GM23248 (cell line): ENCODE measurements around the gene SET.

Experiments used
- EZH2 ChIP-seq: fragments of 200-600 bp; sonication (generic); IDR thresholded peaks from 2 replicates; pipeline ENCODE4 v1.6.1; 2018; ENCODE audit warnings: antibody characterized with exemption, mild to moderate bottlenecking; ENCODE audit not compliant: insufficient read depth, poor library complexity, severe bottlenecking
- EZH2phosphoT487 ChIP-seq: fragments of 200-600 bp; sonication (generic); IDR thresholded peaks from 2 replicates; pipeline ENCODE4 v1.6.1; 2018; ENCODE audit warnings: antibody characterized with exemption, moderate library complexity, mild to moderate bottlenecking, low read depth; ENCODE audit not compliant: insufficient read depth

DNA sequence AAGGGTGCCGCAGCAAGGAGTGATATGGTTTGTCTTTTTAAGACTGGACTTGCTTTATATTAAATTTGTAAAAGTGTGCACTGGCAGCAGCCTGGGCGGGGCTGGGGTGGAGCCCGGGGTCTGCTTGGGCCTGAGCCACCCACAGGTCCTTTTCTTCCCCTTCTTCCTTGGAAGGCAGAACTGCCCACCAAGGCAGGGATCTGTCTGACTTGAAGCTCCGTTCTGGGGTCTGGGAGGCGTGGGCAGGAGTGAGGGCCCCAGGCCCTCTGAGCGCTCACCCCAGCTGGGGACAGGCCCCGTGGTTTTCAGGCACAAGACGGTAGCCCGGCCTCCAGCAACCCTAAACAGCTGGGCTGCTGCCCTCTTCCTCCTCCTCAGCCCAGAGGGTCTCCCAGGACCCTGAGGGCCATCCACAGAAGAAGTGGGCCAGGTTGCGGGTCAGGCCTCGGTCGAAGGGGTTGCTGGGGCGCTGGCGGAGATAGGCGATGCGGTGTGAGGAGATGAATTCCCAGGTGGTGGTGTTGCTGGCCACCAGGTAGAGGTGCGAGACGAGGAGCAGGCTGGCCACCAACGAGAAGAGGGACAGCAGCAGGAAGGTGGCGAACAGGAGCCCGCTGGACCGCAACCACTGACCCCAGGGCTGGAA is 31.9 kb downstream of the SET start:
- no peak for TF ChIP-seq EZH2phosphoT487
- no peak for TF ChIP-seq EZH2
